ENCODE data around the gene SPO11.

Gene SPO11

GRCh38 chr20:57292611-57293010, 37.0 kb upstream of the SPO11 start:
- WGBS = 60% methylated on average over 2 of the region's 2 CpGs
- no peak overlapping the region for H3K4ac ChIP-seq (ENCODE audit: low read depth in 1 of 2, low read length in 2 of 2)
- H3K14ac ChIP-seq (ENCODE audit: low read length in 2 of 2) = no peak overlapping the region

GRCh38 chr20:57293995-57294394, 35.6 kb upstream of the SPO11 start:
- H3K23ac ChIP-seq (ENCODE audit: low read length in 2 of 2) = no peak overlapping the region
- H2BK120ac ChIP-seq (ENCODE audit: low read depth, low read length) = no peak overlapping the region

More at GRCh38 chr20:57292611-57293010, 37.0 kb upstream of the SPO11 start:
- Histone ChIP-seq H3K27me3 (ENCODE audit: control insufficient read depth in 1 of 2, insufficient read depth in 1 of 2, low read length in 2 of 2) (peaks cover 61 to 73% of the 10 kb centered on the region in 2 experiments), H3K4me3 (ENCODE audit: insufficient read depth in 1 of 2, low read depth in 1 of 2, low read length in 2 of 2) (no peak overlapping the region), H3K36me3 (ENCODE audit: control insufficient read depth in 1 of 2, insufficient read depth in 2 of 2, low read depth in 1 of 2, low read length in 2 of 2) (no peaks in the 10 kb centered on the region), H3K18ac (ENCODE audit: low read depth in 1 of 2, low read length in 2 of 2) (no peak overlapping the region), H2BK15ac (ENCODE audit: low read depth, poor library complexity, severe bottlenecking) (no peak overlapping the region), H3K4me1 (ENCODE audit: control insufficient read depth, insufficient read depth, low read depth, low read length) (no peaks in the 10 kb centered on the region), H3K27ac (ENCODE audit: low read length, poor library complexity, severe bottlenecking) (no peak overlapping the region), H2BK12ac (ENCODE audit: low read length in 2 of 2) (no peak overlapping the region), H3K23ac (ENCODE audit: low read length in 2 of 2) (no peak overlapping the region), H2BK120ac (ENCODE audit: low read depth, low read length) (no peak overlapping the region), H3K4me2 (ENCODE audit: low read length, poor library complexity, severe bottlenecking) (no peak overlapping the region), H3K9me3 (ENCODE audit: control insufficient read depth, low read length) (no peaks in the 10 kb centered on the region), H3K79me1 (replicated peaks; ENCODE audit: low read length, poor library complexity, severe bottlenecking) (no peaks in the 10 kb centered on the region), H3K9ac (ENCODE audit: low read length) (no peak overlapping the region), H2AK5ac (ENCODE audit: low read length, severe bottlenecking) (no peak overlapping the region), H2AFZ (ENCODE audit: low read depth, low read length) (no peak overlapping the region), H2BK5ac (ENCODE audit: low read depth, low read length, poor library complexity, severe bottlenecking) (no peak overlapping the region), H4K8ac (ENCODE audit: low read length) (no peak overlapping the region), H4K91ac (ENCODE audit: low read length) (no peak overlapping the region)
- DNase-seq = no peak

DNA sequence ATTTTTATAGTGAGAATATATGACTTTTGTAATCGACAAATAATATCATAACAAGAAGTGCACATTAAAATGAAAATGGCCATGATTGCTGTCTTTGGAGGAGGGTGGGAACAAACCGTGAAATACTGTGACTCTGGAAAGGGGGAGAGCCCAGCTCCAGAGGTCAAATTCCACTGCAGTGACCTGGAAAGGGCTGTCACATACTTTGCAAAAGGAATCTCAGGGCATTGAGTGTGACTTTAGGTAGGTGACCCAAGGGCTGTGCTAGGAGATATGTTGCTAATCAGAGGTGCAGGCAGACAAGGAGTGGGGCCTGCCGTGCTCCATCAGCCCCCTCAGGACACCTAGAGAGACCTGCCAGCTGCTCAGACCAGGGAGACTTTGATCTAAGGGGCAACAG, 35.1 kb upstream of the SPO11 start:
- Histone ChIP-seq H3K23ac (ENCODE audit: low read length in 2 of 2) (no peak overlapping the region), H3K79me1 (replicated peaks; ENCODE audit: low read length, poor library complexity, severe bottlenecking) (no peaks in the 10 kb centered on the region), H3K4me3 (ENCODE audit: insufficient read depth in 1 of 2, low read depth in 1 of 2, low read length in 2 of 2) (no peak overlapping the region), H3K4me2 (ENCODE audit: low read length, poor library complexity, severe bottlenecking) (no peak overlapping the region), H2AFZ (ENCODE audit: low read depth, low read length) (no peak overlapping the region), H3K9ac (ENCODE audit: low read length) (no peak overlapping the region), H2BK12ac (ENCODE audit: low read length in 2 of 2) (no peak overlapping the region), H4K8ac (ENCODE audit: low read length) (no peak overlapping the region), H3K4ac (ENCODE audit: low read depth in 1 of 2, low read length in 2 of 2) (no peak overlapping the region), H3K9me3 (ENCODE audit: control insufficient read depth, low read length) (no peaks in the 10 kb centered on the region), H3K27me3 (ENCODE audit: control insufficient read depth in 1 of 2, insufficient read depth in 1 of 2, low read length in 2 of 2) (peaks cover 45 to 58% of the 10 kb centered on the region in 2 experiments), H2BK120ac (ENCODE audit: low read depth, low read length) (no peak overlapping the region), H3K36me3 (ENCODE audit: control insufficient read depth in 1 of 2, insufficient read depth in 2 of 2, low read depth in 1 of 2, low read length in 2 of 2) (no peaks in the 10 kb centered on the region), H3K18ac (ENCODE audit: low read depth in 1 of 2, low read length in 2 of 2) (no peak overlapping the region), H3K4me1 (ENCODE audit: control insufficient read depth, insufficient read depth, low read depth, low read length) (no peaks in the 10 kb centered on the region), H2BK5ac (ENCODE audit: low read depth, low read length, poor library complexity, severe bottlenecking) (no peak overlapping the region), H2BK15ac (ENCODE audit: low read depth, poor library complexity, severe bottlenecking) (no peak overlapping the region), H3K27ac (ENCODE audit: low read length, poor library complexity, severe bottlenecking) (no peak overlapping the region), H4K91ac (ENCODE audit: low read length) (no peak overlapping the region), H2AK5ac (ENCODE audit: low read length, severe bottlenecking) (no peak overlapping the region), H3K14ac (ENCODE audit: low read length in 2 of 2) (no peak overlapping the region)
- 11% methylated on average over 2 of the region's 3 CpGs for WGBS
- DNase-seq = no peak

More at GRCh38 chr20:57293995-57294394, 35.6 kb upstream of the SPO11 start:
- H3K14ac ChIP-seq (ENCODE audit: low read length in 2 of 2) = no peak overlapping the region
- no peak overlapping the region for H2AFZ ChIP-seq (ENCODE audit: low read depth, low read length)
- no peaks in the 10 kb centered on the region for H3K4me1 ChIP-seq (ENCODE audit: control insufficient read depth, insufficient read depth, low read depth, low read length)
- no peak overlapping the region for H4K91ac ChIP-seq (ENCODE audit: low read length)
- H3K36me3 ChIP-seq (ENCODE audit: control insufficient read depth in 1 of 2, insufficient read depth in 2 of 2, low read depth in 1 of 2, low read length in 2 of 2) = no peaks in the 10 kb centered on the region
- no peak overlapping the region for H3K4me2 ChIP-seq (ENCODE audit: low read length, poor library complexity, severe bottlenecking)
- no peak overlapping the region for H3K27ac ChIP-seq (ENCODE audit: low read length, poor library complexity, severe bottlenecking)
- H3K79me1 ChIP-seq (replicated peaks; ENCODE audit: low read length, poor library complexity, severe bottlenecking) = no peaks in the 10 kb centered on the region
- H3K18ac ChIP-seq (ENCODE audit: low read depth in 1 of 2, low read length in 2 of 2) = no peak overlapping the region
- no peaks in the 10 kb centered on the region for H3K9me3 ChIP-seq (ENCODE audit: control insufficient read depth, low read length)
- 70% methylated on average over 6 of the region's 7 CpGs for WGBS
- H2BK5ac ChIP-seq (ENCODE audit: low read depth, low read length, poor library complexity, severe bottlenecking) = no peak overlapping the region
- no peak overlapping the region for H3K4ac ChIP-seq (ENCODE audit: low read depth in 1 of 2, low read length in 2 of 2)
- no peak overlapping the region for H2AK5ac ChIP-seq (ENCODE audit: low read length, severe bottlenecking)
- no peak overlapping the region for H2BK15ac ChIP-seq (ENCODE audit: low read depth, poor library complexity, severe bottlenecking)
- H3K9ac ChIP-seq (ENCODE audit: low read length) = no peak overlapping the region
- no peak for DNase-seq
- no peak overlapping the region for H2BK12ac ChIP-seq (ENCODE audit: low read length in 2 of 2)
- no peak overlapping the region for H3K4me3 ChIP-seq (ENCODE audit: insufficient read depth in 1 of 2, low read depth in 1 of 2, low read length in 2 of 2)
- H3K27me3 ChIP-seq (ENCODE audit: control insufficient read depth in 1 of 2, insufficient read depth in 1 of 2, low read length in 2 of 2) = peaks cover 47 to 63% of the 10 kb centered on the region in 2 experiments
- H4K8ac ChIP-seq (ENCODE audit: low read length) = no peak overlapping the region

- no peak overlapping the region for H3K4me2 ChIP-seq (ENCODE audit: low read length, poor library complexity, severe bottlenecking)
- no peak overlapping the region for H2AFZ ChIP-seq (ENCODE audit: low read depth, low read length)
- no peak overlapping the region for H3K23ac ChIP-seq (ENCODE audit: low read length in 2 of 2)
- no peaks in the 10 kb centered on the region for H3K79me1 ChIP-seq (replicated peaks; ENCODE audit: low read length, poor library complexity, severe bottlenecking)
- DNase-seq = no peak
- H4K91ac ChIP-seq (ENCODE audit: low read length) = no peak overlapping the region
- no peak overlapping the region for H2AK5ac ChIP-seq (ENCODE audit: low read length, severe bottlenecking)
- no peaks in the 10 kb centered on the region for H3K4me1 ChIP-seq (ENCODE audit: control insufficient read depth, insufficient read depth, low read depth, low read length)
- H3K27ac ChIP-seq (ENCODE audit: low read length, poor library complexity, severe bottlenecking) = no peak overlapping the region
- no peak overlapping the region for H3K18ac ChIP-seq (ENCODE audit: low read depth in 1 of 2, low read length in 2 of 2)
- H3K36me3 ChIP-seq (ENCODE audit: control insufficient read depth in 1 of 2, insufficient read depth in 2 of 2, low read depth in 1 of 2, low read length in 2 of 2) = no peaks in the 10 kb centered on the region
- no peak overlapping the region for H2BK15ac ChIP-seq (ENCODE audit: low read depth, poor library complexity, severe bottlenecking)
- H3K27me3 ChIP-seq (ENCODE audit: control insufficient read depth in 1 of 2, insufficient read depth in 1 of 2, low read length in 2 of 2) = peaks cover 22 to 40% of the 10 kb centered on the region in 2 experiments
- no peak overlapping the region for H2BK120ac ChIP-seq (ENCODE audit: low read depth, low read length)
- H4K8ac ChIP-seq (ENCODE audit: low read length) = no peak overlapping the region
- no peak overlapping the region for H2BK12ac ChIP-seq (ENCODE audit: low read length in 2 of 2)
- no peak overlapping the region for H3K14ac ChIP-seq (ENCODE audit: low read length in 2 of 2)
- no peak overlapping the region for H3K4me3 ChIP-seq (ENCODE audit: insufficient read depth in 1 of 2, low read depth in 1 of 2, low read length in 2 of 2)
- no peak overlapping the region for H3K9ac ChIP-seq (ENCODE audit: low read length)
- 87% methylated on average over 2 of the region's 4 CpGs for WGBS
- no peak overlapping the region for H3K4ac ChIP-seq (ENCODE audit: low read depth in 1 of 2, low read length in 2 of 2)
- H2BK5ac ChIP-seq (ENCODE audit: low read depth, low read length, poor library complexity, severe bottlenecking) = no peak overlapping the region
- H3K9me3 ChIP-seq (ENCODE audit: control insufficient read depth, low read length) = no peaks in the 10 kb centered on the region
Observed at GRCh38 chr20:57298457-57298856, 31.1 kb upstream of the SPO11 start.
